ENCODE data around the gene IL7R.

DNA sequence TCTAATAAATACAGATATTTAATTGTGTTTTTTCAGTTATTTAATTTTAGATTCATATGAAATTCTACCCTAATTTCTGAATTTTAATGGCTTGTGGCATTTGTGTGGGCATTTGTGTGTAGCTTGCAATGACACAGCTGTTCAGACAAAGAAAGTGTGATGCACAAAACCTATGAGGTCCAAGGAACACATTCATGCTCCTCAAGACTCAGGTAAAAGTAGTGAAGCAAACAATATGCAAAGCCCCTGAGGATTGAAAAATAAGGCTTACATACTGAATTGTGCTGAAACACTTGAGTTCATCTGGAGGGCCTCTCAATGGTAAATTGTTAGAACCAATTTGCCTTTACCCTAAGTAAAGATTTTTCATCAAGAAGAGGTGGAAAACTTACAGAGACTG, 28.1 kb downstream of the IL7R start:
- TF ChIP-seq, protein P1, sequence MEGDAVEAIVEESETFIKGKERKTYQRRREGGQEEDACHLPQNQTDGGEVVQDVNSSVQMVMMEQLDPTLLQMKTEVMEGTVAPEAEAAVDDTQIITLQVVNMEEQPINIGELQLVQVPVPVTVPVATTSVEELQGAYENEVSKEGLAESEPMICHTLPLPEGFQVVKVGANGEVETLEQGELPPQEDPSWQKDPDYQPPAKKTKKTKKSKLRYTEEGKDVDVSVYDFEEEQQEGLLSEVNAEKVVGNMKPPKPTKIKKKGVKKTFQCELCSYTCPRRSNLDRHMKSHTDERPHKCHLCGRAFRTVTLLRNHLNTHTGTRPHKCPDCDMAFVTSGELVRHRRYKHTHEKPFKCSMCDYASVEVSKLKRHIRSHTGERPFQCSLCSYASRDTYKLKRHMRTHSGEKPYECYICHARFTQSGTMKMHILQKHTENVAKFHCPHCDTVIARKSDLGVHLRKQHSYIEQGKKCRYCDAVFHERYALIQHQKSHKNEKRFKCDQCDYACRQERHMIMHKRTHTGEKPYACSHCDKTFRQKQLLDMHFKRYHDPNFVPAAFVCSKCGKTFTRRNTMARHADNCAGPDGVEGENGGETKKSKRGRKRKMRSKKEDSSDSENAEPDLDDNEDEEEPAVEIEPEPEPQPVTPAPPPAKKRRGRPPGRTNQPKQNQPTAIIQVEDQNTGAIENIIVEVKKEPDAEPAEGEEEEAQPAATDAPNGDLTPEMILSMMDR (IDR thresholded peaks at IDR 0.05; ENCODE audit: extremely low read depth in 1 of 2, insufficient read depth in 1 of 2, low read depth in 1 of 2, low read length in 2 of 2): no peak
- TF ChIP-seq EZH2 (IDR thresholded peaks at IDR 0.05; ENCODE audit: borderline replicate concordance, low read depth, low read length, severe bottlenecking) (no peak), POLR2A (IDR thresholded peaks at IDR 0.05; ENCODE audit: low read depth, low read length) (no peak)

Measured in endothelial cell of umbilical vein (primary cell).